Activated CD8-positive, alpha-beta T cell treated with anti-CD3 and anti-CD28 coated beads for 36 hours (primary cell): Measurements from ENCODE around the gene MLLT10. TPM values are rescaled to one million over a fixed set of nuclear protein-coding genes. Genes with fewer than 3 reads are reported as not detected.

Source experiments
- ATAC-seq: fragments of 200-7000 bp; cut with Tn5 transposase; one replicate; pipeline ENCODE4 v1.10.0; 2021; ENCODE audit warnings: mild to moderate bottlenecking, moderate library complexity
- CTCF ChIA-PET: fragments of 350-600 bp; sonication (Branson Sonifier 250); formaldehyde crosslinking; loops from one replicate; lab custom pipeline; 2021; ENCODE audit warnings: antibody characterized with exemption; lab: Charles Lee
- POLR2A ChIA-PET: fragments of 350-600 bp; sonication (Branson Sonifier 250); formaldehyde crosslinking; loops from one replicate; lab custom pipeline; 2021; ENCODE audit warnings: antibody characterized with exemption; lab: Charles Lee
- DNase-seq: peaks from one replicate; pipeline ENCODE4 v3.0.0-alpha.2; 2020
- H3K27ac Mint-ChIP-seq: one replicate; pipeline ENCODE4 v1.8.0; 2021; ENCODE audit warnings: mild to moderate bottlenecking, mixed read lengths
- H3K27me3 Mint-ChIP-seq: one replicate; pipeline ENCODE4 v1.8.0; 2021; ENCODE audit warnings: mixed read lengths
- H3K36me3 Mint-ChIP-seq: one replicate; pipeline ENCODE4 v1.8.0; 2021; ENCODE audit warnings: low read depth, mixed read lengths
- H3K4me1 Mint-ChIP-seq: one replicate; pipeline ENCODE4 v1.8.0; 2021; ENCODE audit warnings: low read depth, mixed read lengths
- H3K4me3 Mint-ChIP-seq: one replicate; pipeline ENCODE4 v1.8.0; 2021; ENCODE audit warnings: mild to moderate bottlenecking, moderate library complexity, mixed read lengths
- H3K9me3 Mint-ChIP-seq: one replicate; pipeline ENCODE4 v1.8.0; 2021; ENCODE audit warnings: mixed read lengths
- intact Hi-C: fragments of 100-400 bp; cut with micrococcal nuclease; formaldehyde crosslinking; loops from one replicate; pipeline ENCODE4 v1.10.0; 2022
- total RNA-seq, 2 experiments: library from RNA; stranded (reverse); gene quantifications; one replicate each; pipeline ENCODE4 v1.2.3, GENCODE V29; 2021
- TF ChIP-seq, protein P1 (sequence below): fragments of 200-600 bp; IDR thresholded peaks from one replicate; pipeline ENCODE4 v1.8.0; 2022; ENCODE audit warnings: antibody characterized with exemption, mild to moderate bottlenecking

The MLLT10 gene
- total RNA-seq, 2 experiments from 2014 or later: 33.9 to 36.4 TPM

DNA sequence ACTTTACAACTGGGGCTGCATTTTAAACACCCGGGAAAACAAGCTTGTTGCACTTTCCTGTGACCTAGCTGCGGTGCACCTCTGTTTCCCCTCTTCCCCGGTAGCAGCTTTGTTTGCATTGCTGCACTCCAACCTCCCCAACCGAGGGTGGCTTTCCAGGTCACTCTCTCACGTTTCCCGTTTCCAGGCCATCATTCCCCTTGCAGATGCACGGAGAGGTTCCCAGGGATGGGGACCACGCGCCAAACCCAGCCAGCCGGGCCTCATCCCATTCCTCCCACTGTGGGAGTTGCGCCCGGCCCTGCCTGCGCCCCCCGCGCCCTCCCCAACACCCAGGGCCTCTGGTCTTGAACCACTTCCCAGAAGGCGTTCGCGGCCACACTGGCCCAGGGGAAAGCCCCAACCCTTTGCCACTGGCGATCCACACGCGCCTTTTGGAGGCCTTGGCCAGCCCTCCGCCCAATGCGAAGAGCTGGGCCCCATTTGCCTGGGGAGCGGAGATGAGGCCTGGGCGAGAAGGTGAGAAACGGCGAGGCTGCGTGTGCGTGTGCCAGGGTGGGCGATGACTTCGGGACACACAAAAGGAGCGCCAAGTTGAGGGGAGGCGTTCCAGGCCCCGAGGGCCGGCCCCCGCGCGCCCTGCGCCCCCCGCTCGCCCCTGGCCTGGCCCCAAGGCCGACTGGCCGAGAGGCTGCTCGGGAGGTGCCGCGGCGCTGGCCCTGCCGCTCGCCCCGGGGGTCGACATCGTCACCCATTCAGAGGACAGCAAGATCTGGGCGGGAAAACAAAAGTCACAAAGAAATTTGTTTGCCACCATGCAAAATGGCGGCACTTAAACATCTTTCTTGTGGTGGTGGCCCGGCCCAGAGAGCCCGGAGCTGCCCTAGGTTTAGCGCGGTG is 24.4 kb upstream of the MLLT10 start:
- ATAC-seq (no peak), DNase-seq (no peak)
- Mint-ChIP-seq H3K36me3 (no peaks in the 10 kb centered on the region), H3K9me3 (no peaks in the 10 kb centered on the region), H3K4me1 (no peaks in the 10 kb centered on the region), H3K4me3 (no peak overlapping the region), H3K27me3 (peaks cover 48% of the 10 kb centered on the region), H3K27ac (no peak overlapping the region)
- CTCF ChIA-PET: interaction anchor here (0.9 to 1.2 kb wide), 2 partner anchors 9 to 14 kb away, joined by 3 to 6 read pairs; no protein-coding TSS in a partner anchor
- intact Hi-C loops: no loop called here
- POLR2A ChIA-PET: no interaction called here
- TF ChIP-seq, protein P1, sequence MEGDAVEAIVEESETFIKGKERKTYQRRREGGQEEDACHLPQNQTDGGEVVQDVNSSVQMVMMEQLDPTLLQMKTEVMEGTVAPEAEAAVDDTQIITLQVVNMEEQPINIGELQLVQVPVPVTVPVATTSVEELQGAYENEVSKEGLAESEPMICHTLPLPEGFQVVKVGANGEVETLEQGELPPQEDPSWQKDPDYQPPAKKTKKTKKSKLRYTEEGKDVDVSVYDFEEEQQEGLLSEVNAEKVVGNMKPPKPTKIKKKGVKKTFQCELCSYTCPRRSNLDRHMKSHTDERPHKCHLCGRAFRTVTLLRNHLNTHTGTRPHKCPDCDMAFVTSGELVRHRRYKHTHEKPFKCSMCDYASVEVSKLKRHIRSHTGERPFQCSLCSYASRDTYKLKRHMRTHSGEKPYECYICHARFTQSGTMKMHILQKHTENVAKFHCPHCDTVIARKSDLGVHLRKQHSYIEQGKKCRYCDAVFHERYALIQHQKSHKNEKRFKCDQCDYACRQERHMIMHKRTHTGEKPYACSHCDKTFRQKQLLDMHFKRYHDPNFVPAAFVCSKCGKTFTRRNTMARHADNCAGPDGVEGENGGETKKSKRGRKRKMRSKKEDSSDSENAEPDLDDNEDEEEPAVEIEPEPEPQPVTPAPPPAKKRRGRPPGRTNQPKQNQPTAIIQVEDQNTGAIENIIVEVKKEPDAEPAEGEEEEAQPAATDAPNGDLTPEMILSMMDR: no peak

DNA sequence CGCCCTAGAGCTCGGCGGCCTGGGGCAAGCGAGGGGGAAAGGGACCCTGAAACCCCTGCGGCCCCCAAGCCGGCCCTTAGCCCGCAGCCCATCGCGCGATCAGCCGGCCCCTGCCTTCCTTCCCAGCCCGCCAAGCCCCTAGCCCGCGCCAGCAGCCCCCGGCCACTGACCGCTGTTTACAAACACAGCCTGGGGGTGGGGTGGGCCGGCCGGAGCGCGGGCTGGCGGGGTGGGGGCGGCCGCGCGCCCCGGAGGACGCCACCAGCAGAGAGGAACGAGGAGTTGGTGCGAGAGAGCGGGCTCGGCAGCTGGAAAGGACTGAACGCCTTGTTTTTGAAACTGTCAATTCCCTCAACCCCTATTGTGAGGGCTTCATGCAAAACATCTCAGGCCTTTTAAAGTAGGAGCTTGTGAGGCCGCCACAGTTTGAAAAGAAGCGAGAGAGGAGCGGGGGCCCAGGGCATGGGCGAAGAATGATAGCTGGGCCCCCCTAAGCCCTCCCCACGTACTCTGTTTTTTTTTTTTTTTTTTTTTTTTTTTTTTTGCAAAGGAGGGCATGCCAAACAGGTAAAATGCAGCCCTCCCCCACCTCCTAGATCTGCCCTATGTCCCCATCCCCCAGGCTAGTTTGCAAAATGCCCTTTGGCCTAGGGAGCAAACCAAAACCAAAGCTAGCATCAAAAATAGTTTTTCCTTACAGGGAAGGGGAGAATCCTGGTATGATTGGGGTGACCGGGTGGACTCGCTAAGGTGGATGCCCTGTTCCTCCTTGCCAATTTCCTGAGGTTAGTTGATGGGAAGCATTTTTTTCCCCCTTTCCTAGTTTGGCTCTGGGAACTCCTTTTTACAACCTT is 23.6 kb upstream of the MLLT10 start:
- H3K4me3 Mint-ChIP-seq: no peak overlapping the region
- intact Hi-C loops: no loop called here
- peaks cover 52% of the 10 kb centered on the region for H3K27me3 Mint-ChIP-seq
- no peaks in the 10 kb centered on the region for H3K9me3 Mint-ChIP-seq
- ChIA-PET POLR2A (no interaction called here), CTCF (interaction anchor here (1.2 kb wide), 1 partner anchor 15 kb away, joined by 6 read pairs; no protein-coding TSS in a partner anchor)
- TF ChIP-seq, protein P1: no peak
- no peaks in the 10 kb centered on the region for H3K36me3 Mint-ChIP-seq
- no peak overlapping the region for H3K27ac Mint-ChIP-seq
- ATAC-seq: no peak
- DNase-seq: no peak
- no peaks in the 10 kb centered on the region for H3K4me1 Mint-ChIP-seq

DNA sequence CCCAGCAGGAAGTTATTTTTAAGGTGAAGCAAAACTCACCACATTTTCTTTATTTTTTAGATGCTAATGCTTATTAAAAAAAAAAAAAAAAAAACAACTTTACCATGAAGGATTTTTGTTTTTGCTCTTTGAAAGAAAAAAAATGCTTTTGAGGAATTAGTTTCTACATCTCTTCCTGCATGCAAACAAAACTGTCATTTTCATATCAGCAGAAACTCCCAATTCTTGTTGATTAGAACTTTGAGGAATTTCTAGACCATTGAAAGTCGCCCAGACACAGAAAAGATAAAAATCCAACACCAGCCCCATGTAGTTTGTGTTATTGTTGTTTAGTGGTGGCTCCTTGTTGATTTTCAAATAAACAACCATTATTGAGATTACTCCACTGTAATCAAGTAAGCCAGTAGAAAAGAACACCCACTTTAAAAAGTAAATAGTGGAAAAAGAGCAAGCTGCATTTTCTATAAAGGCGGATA is 22.9 kb upstream of the MLLT10 start:
- no peak for ATAC-seq
- DNase-seq: no peak
- Mint-ChIP-seq H3K4me3 (no peak overlapping the region), H3K4me1 (peaks cover 3% of the 10 kb centered on the region), H3K9me3 (no peaks in the 10 kb centered on the region), H3K27ac (no peak overlapping the region), H3K27me3 (peaks cover 53% of the 10 kb centered on the region), H3K36me3 (no peaks in the 10 kb centered on the region)
- TF ChIP-seq, protein P1: no peak
- intact Hi-C loops: no loop called here
- ChIA-PET CTCF (no interaction called here), POLR2A (no interaction called here)

DNA sequence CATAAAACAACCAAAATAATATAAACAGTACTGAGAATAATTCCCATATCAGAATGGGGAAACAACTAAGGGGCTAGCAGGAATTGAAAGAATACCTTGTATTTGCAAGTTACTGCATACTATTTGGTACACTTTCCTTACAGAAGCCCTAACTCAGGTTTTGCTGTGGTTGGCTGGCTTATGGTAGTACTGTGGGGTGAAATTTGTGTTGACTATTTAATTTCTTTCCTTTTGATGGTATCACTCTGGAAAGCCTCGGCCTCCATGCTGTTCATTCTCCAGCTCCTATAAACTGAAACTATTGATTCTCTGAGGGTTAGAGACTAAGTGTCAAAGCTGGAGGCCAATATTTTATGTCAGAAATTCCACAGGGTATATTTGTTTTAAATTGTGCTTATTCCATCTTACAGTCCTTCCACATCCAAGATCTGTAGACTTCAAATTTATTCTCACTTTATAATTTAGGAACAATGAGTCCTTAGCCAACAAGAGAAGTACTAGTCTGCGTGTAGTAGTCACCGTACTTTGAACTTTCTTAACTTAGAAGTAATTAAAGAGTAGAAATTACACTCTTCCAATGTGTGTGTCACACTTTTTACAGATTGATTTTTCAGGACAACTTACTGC is 22.0 kb upstream of the MLLT10 start:
- Mint-ChIP-seq H3K9me3 (no peaks in the 10 kb centered on the region), H3K4me1 (peaks cover 4% of the 10 kb centered on the region), H3K36me3 (no peaks in the 10 kb centered on the region), H3K4me3 (no peak overlapping the region), H3K27ac (no peak overlapping the region), H3K27me3 (peaks cover 53% of the 10 kb centered on the region)
- intact Hi-C loops: no loop called here
- ATAC-seq: no peak
- CTCF ChIA-PET: interaction anchor here (2.2 kb wide), 1 partner anchor 17 kb away, joined by 6 read pairs; no protein-coding TSS in a partner anchor
- POLR2A ChIA-PET: no interaction called here
- TF ChIP-seq, protein P1: no peak
- DNase-seq: no peak
